NCI-H446 treated with DMSO at 0.1 percent for 48 hours (cell line): Measurements from ENCODE around the gene ATP10B.
"Not testable (repeated sequence)": the region's sequence is repeated elsewhere in the genome, so short reads cannot be mapped to it uniquely, and the experiment has no call there.

ENCODE experiments used
- DNase-seq: peaks from one replicate; lab custom pipeline; 2025; lab: John Stamatoyannopoulos, UW

Gene ATP10B

GRCh38 chr5:160749682-160750081 lies 102.3 kb downstream of the ATP10B start:
- DNase-seq, result no peak

DNA sequence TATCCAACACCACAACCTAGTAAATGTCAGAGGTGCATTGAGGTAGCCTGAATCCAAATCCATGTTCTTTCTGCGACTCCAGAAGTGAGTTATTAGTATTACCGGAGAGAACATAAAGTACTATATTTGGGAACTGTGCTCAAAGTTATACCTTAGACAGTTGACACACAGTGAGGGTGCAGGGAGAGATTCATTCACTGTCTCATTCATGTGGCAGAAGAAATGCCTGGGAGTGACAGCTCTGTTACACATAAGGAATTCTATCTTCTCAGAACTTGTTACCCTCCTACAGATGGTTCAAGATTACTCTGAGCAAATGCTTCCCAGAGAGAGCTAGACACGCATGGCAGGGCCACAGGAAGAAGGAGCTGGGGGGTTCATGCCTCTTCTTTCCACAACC lies 103.0 kb downstream of the ATP10B start:
- DNase-seq, result no peak

DNA sequence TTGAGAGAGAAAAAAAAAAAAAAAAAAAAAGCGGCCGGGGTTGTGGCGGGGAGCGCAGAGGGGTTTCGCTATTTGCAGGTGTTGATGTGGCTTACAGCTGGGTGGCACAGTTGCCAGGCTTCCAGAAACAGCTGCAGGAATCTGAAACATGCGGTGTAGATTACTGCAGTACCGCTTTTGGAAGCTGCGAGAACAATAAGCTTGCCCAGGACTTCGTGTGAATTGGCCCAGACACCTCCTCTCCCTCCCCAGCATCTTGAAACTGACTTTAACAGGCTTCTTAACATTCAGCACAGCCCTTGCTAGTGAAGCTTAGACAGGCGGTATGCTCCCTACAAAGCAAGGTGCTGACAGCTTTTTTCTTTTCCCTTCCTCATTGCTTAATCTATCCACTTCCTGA lies 104.0 kb downstream of the ATP10B start:
- no peak for DNase-seq

DNA sequence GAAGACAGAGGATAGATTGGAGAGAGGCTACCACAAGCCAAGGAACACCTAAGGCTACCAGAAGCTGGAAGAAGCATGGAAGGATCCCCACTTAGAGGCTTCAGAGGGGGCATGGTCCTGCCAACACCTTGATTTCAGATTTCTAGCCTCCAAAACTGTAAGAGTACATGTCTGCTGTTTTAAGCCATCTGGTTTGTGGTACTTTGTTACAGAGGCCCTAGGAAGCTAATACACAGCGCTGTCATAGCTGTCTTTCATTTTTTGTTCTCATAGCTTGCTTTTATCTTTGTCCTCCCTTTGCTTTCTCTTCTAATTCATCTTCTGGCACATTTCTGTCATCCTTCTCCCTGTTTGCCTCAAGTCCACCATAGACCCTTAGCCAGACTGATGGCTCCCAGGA lies 104.5 kb downstream of the ATP10B start:
- no peak for DNase-seq

GRCh38 chr5:160744268-160745101 lies 107.5 kb downstream of the ATP10B start:
- no peak for DNase-seq

DNA sequence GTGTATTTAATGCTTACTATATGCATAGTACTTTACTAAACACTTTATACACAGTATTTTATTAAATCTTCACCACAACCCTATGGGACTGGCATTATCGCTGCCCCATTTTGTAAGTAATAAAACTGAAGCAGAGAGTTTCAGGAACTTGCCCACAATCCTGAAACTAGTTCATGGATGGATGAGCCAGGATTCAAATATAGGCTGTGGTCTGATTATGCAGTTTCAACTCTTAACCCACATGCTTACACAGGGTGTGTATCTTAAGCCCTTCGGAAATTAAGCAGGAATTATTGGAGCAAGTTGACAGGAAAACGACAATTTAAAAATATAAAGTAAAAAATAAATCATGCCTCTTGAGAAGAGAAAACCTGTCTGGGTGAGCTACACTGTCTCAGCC lies 109.0 kb downstream of the ATP10B start:
- no peak for DNase-seq

GRCh38 chr5:160742446-160742845 lies 109.6 kb downstream of the ATP10B start:
- no peak for DNase-seq

DNA sequence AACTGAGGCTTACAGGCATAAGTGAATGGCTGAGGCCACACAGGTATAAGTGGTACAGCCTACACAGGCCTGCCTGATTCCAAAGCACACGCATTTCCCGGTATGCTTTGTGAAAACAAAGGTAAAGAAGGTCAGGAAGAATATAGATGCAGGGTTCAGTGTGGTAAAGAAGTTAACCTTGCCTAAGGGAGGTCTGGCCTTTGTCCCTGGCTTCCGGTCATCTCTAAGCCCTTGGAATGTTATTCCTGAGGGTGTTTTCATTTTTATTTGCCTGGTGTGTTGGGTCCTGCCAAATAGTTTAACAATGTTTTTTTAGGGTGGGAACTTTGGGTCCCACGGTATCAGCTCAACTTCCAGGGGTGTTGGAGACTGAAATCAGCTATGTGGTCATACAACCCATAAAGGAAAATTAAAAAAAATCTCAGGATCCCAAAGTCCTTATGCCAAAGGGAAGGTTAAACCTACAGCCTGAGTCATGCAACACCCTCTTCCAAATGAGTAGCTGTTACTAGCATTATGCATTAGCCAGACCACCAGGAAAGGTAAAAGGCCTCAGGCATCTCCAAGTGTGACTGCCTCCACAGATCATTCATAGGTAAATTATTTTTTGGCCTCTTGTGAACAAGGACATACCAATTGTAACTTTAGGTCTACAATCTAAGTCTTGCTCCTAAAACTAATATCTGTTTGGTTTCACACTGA lies 124.6 kb downstream of the ATP10B start:
- DNase-seq, result no peak

DNA sequence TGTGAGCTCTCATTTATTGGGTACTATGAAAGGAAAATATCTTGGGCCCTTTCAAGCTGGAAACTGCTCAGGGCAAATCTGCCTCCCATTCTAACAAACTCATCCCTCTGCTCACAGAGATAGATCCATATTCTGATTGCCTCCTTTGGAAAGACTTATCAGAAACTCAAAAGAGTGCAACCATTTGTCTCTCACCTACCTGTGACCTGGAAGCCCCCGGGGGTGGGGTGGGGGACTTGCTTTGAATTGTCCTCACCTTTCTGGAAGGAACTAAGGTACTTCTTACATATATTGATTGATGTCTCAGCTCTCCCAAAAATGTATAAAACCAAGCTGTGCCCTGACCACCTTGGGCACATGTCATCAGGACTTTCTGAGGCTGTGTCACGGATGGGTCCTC lies 125.3 kb downstream of the ATP10B start:
- no peak for DNase-seq

GRCh38 chr5:160720822-160721221 lies 131.2 kb downstream of the ATP10B start:
- no peak for DNase-seq

- not testable (repeated sequence) for DNase-seq
Observed at GRCh38 chr5:160715508-160715907, 136.5 kb downstream of the ATP10B start.

GRCh38 chr5:160703547-160704189 lies 148.3 kb downstream of the ATP10B start:
- no peak for DNase-seq

- DNase-seq, result no peak
Observed at GRCh38 chr5:160702934-160703333, 149.1 kb downstream of the ATP10B start.

GRCh38 chr5:160702311-160702803 lies 149.7 kb downstream of the ATP10B start:
- DNase-seq, result no peak

GRCh38 chr5:160701403-160701802 lies 150.6 kb downstream of the ATP10B start:
- DNase-seq, result no peak

DNA sequence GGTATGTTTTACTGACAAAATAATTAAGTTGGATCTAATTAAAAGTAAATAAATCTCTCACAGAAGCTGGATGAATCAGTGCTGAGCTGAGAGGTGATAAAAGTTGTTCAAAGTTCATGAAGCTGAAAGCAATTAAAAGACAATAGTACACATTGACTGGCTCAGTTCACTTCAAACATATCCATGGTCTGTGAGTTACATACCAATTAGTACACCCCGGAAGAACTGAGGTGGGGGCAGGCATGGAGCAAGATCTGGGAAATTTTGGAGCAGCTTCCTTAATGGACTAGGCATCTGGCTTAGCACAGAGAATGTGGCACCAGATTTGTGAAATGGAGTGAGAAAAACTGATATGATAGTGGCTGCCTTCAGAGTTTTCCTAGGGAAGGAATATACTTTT lies 152.7 kb downstream of the ATP10B start:
- DNase-seq, result no peak

GRCh38 chr5:160697281-160697680 lies 154.7 kb downstream of the ATP10B start:
- no peak for DNase-seq

- DNase-seq, result no peak
Observed at GRCh38 chr5:160694896-160695295, 157.1 kb downstream of the ATP10B start.

- no peak for DNase-seq
Observed at GRCh38 chr5:160693831-160694465, 158.1 kb downstream of the ATP10B start.

DNA sequence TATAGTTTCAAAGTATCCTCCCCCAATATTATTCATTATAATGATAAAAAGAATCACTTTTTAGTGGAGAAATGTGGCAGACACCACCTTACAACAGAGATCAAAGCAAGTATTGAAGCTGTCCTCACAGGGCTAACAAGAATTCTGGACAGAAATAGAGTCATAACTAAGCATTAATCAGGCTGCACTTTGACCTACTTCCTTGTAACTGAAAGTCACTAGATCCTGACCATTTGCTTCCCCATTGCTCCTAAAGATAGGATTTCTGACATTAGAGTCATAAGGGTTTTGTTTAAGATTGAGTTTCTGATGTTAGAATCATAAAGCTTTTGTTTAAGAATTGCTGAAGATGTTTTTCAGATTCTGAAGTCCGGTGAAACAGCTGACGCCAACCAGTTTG lies 159.7 kb downstream of the ATP10B start:
- no peak for DNase-seq

- DNase-seq, result peak; percentile 19
Observed at GRCh38 chr5:160685695-160686094, 166.3 kb downstream of the ATP10B start.

GRCh38 chr5:160685219-160685618 lies 166.8 kb downstream of the ATP10B start:
- no peak for DNase-seq
